ENCODE results near the gene DAPK3.
"Not testable (repeated sequence)": the region's sequence is repeated elsewhere in the genome, so short reads cannot be mapped to it uniquely, and the experiment has no call there.

Gene DAPK3

DNA sequence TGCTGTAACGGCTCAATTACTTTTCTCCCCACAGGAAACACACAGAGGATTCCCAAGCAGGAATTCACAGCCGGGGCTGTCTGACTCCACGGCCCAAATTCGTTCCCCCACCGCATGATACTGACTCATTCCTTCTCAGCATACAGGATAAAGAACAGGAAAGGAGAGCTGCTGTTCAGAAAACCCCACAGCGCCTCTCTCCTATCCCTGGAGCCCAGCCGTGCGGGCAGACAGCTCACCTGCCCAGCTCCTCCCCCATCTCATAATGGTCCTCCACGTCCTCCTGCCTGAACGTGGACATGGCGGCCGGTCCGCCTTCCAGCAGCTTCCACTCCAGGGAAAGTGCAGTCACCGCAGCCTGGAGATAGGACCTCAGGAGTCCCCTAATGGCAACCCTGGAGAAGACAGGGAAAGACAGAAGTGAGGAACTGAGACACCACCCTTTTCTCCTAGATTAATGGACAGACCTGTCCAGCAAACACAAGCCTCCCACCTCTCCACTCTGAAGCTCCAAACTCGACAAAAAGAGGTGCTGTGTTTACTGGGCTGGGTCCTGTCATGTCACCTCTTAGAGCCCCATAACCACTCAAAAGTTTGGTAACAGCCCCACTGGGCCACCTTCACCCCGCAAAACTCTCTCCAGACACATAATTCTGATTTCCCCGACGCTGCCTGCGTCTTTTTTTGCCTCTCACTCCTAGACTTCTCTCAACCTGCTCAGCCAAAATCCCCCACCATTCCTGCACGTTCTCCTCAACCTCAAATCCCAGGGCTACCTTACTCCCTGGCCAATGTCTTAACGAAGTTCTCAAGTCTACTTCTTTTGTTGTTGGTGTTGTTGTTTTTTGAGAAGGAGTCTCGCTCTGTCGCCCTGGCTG, 1.2 kb downstream of the DAPK3 start:
- WGBS (ENCODE audit: extremely low coverage, insufficient coverage, low lambda C conversion rate) = no CpG with 5 or more reads among the region's 23 CpGs
- Histone ChIP-seq H2BK5ac (ENCODE audit: low read length) (peak overlapping the region; percentile 35), H3K56ac (ENCODE audit: low read length) (peak overlapping the region; percentile 96), H2BK15ac (replicated peaks; ENCODE audit: low read depth) (no peak overlapping the region), H4K5ac (ENCODE audit: low read length) (no peak overlapping the region), H3K9ac (ENCODE audit: low read length) (peak overlapping the region; percentile 80), H4K8ac (ENCODE audit: low read depth, low read length) (no peak overlapping the region), H3K4me1 (ENCODE audit: control insufficient read depth, low read depth, low read length) (peaks cover 4% of the 10 kb centered on the region), H3K36me3 (ENCODE audit: control insufficient read depth, insufficient read depth, low read length) (peaks cover 5% of the 10 kb centered on the region), H3K79me2 (ENCODE audit: control insufficient read depth, insufficient read depth, low read length) (peaks cover 41% of the 10 kb centered on the region), H3K18ac (ENCODE audit: low read length) (peak overlapping the region; percentile 39), H3K27me3 (ENCODE audit: insufficient read depth, low read length, poor library complexity) (no peaks in the 10 kb centered on the region), H3K27ac (ENCODE audit: low read depth, low read length) (peak overlapping the region; percentile 88), H2BK120ac (ENCODE audit: low read depth, low read length) (no peak overlapping the region), H3K4ac (ENCODE audit: low read depth, low read length) (no peak overlapping the region), H3K23ac (ENCODE audit: low read length) (no peak overlapping the region), H3K4me3 (ENCODE audit: low read length) (peak overlapping the region; percentile 75), H3K4me2 (ENCODE audit: low read length) (peak overlapping the region; percentile 99), H3K79me1 (ENCODE audit: low read length) (peaks cover 14% of the 10 kb centered on the region), H2AK5ac (ENCODE audit: low read length) (no peak overlapping the region)
- peak; percentile 89 for DNase-seq

DNA sequence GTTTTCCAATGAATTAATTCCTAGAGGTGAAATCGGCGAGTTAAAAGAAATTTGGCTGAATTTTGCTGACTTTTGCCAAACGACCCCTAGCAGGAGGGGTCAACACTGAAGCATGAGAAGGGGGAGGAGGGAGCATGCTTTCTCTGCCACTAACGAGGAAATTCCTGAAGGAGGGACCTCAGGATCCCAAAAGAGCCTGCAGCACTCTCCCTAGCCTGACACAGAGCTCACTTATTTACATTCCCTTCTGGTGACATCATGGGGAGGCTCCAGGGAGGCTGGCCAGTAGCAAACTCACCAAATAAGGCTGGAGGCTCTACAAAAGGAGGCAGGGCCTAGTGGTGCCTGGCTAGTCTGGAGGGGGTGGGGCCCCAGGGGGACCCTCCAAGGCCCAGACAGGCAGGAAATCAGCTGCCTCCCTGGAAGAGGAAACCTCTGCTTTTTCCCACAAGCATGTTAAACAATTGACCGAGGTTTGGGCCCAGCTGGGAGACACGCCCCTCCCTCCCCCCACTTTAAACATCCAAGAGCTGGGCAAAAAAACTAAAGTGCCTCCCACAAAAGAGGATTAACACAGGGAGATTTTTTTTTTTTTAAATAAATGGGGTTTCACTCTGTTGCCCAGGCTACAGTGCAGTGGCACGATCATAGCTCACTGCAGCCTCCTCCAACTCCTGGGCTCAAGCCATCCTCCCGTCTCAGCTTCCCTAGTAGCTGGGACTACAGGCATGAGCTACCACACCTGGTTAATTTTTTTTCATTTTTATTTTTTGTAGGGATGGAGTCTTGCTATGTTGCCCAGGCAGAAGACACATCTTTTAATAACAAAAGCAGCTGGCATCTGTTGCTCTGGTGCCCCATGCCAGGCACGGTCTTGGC, 2.1 kb downstream of the DAPK3 start:
- WGBS (ENCODE audit: extremely low coverage, insufficient coverage, low lambda C conversion rate) = no CpG with 5 or more reads among the region's 9 CpGs
- no peak overlapping the region for H2BK5ac ChIP-seq (ENCODE audit: low read length)
- DNase-seq = peak; percentile 100

DNA sequence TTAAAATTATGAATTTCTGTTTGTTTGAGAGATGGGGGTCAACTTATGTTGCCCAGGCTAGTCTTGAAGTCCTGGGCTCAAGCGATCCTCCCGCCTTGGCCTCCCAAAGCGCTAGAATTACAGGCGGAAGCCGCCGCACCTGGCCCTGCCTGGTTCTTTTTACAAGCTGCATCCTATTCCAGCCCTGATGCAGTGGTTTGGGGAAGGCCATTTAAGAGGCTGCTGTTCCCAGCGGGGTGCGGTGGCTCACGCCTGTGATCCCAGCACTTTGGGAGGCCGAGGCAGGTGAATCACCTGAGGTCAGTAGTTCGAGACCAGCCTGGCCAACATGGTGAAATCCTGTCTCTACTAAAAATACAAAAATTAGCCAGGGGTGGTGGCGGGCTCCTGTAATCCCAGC, 2.9 kb downstream of the DAPK3 start:
- not testable (repeated sequence) for H3K18ac ChIP-seq (ENCODE audit: low read length); H3K4me2 ChIP-seq (ENCODE audit: low read length); H4K5ac ChIP-seq (ENCODE audit: low read length); H2BK5ac ChIP-seq (ENCODE audit: low read length); H4K8ac ChIP-seq (ENCODE audit: low read depth, low read length); H2AK5ac ChIP-seq (ENCODE audit: low read length); H2BK15ac ChIP-seq (replicated peaks; ENCODE audit: low read depth); H3K4ac ChIP-seq (ENCODE audit: low read depth, low read length); H2BK120ac ChIP-seq (ENCODE audit: low read depth, low read length); H3K36me3 ChIP-seq (ENCODE audit: control insufficient read depth, insufficient read depth, low read length); H3K4me1 ChIP-seq (ENCODE audit: control insufficient read depth, low read depth, low read length); H3K9ac ChIP-seq (ENCODE audit: low read length); H3K27me3 ChIP-seq (ENCODE audit: insufficient read depth, low read length, poor library complexity); H3K4me3 ChIP-seq (ENCODE audit: low read length); H3K23ac ChIP-seq (ENCODE audit: low read length); DNase-seq
- Histone ChIP-seq H3K27ac (ENCODE audit: low read depth, low read length) (peak overlapping the region; percentile 67), H3K56ac (ENCODE audit: low read length) (peak overlapping the region; percentile 25), H3K79me1 (ENCODE audit: low read length) (peaks cover 14% of the 10 kb centered on the region), H3K79me2 (ENCODE audit: control insufficient read depth, insufficient read depth, low read length) (peaks cover 41% of the 10 kb centered on the region)
- WGBS (ENCODE audit: extremely low coverage, insufficient coverage, low lambda C conversion rate) = no CpG with 5 or more reads among the region's 12 CpGs

More for the DNA sequence above, 2.1 kb downstream of the DAPK3 start:
- peak overlapping the region; percentile 80 for H3K9ac ChIP-seq (ENCODE audit: low read length)
- H2BK15ac ChIP-seq (replicated peaks; ENCODE audit: low read depth) = no peak overlapping the region
- peaks cover 14% of the 10 kb centered on the region for H3K79me1 ChIP-seq (ENCODE audit: low read length)
- peak overlapping the region; percentile 88 for H3K27ac ChIP-seq (ENCODE audit: low read depth, low read length)
- peak overlapping the region; percentile 69 for H3K56ac ChIP-seq (ENCODE audit: low read length)
- H2BK120ac ChIP-seq (ENCODE audit: low read depth, low read length) = no peak overlapping the region
- no peaks in the 10 kb centered on the region for H3K27me3 ChIP-seq (ENCODE audit: insufficient read depth, low read length, poor library complexity)
- no peak overlapping the region for H3K4me3 ChIP-seq (ENCODE audit: low read length)
- peaks cover 6% of the 10 kb centered on the region for H3K36me3 ChIP-seq (ENCODE audit: control insufficient read depth, insufficient read depth, low read length)
- H2AK5ac ChIP-seq (ENCODE audit: low read length) = no peak overlapping the region
- peak overlapping the region; percentile 39 for H3K18ac ChIP-seq (ENCODE audit: low read length)
- H3K4me1 ChIP-seq (ENCODE audit: control insufficient read depth, low read depth, low read length) = peaks cover 4% of the 10 kb centered on the region
- H4K5ac ChIP-seq (ENCODE audit: low read length) = no peak overlapping the region
- H4K8ac ChIP-seq (ENCODE audit: low read depth, low read length) = no peak overlapping the region
- H3K4ac ChIP-seq (ENCODE audit: low read depth, low read length) = no peak overlapping the region
- H3K4me2 ChIP-seq (ENCODE audit: low read length) = peak overlapping the region; percentile 99
- H3K79me2 ChIP-seq (ENCODE audit: control insufficient read depth, insufficient read depth, low read length) = peaks cover 41% of the 10 kb centered on the region
- no peak overlapping the region for H3K23ac ChIP-seq (ENCODE audit: low read length)

DNA sequence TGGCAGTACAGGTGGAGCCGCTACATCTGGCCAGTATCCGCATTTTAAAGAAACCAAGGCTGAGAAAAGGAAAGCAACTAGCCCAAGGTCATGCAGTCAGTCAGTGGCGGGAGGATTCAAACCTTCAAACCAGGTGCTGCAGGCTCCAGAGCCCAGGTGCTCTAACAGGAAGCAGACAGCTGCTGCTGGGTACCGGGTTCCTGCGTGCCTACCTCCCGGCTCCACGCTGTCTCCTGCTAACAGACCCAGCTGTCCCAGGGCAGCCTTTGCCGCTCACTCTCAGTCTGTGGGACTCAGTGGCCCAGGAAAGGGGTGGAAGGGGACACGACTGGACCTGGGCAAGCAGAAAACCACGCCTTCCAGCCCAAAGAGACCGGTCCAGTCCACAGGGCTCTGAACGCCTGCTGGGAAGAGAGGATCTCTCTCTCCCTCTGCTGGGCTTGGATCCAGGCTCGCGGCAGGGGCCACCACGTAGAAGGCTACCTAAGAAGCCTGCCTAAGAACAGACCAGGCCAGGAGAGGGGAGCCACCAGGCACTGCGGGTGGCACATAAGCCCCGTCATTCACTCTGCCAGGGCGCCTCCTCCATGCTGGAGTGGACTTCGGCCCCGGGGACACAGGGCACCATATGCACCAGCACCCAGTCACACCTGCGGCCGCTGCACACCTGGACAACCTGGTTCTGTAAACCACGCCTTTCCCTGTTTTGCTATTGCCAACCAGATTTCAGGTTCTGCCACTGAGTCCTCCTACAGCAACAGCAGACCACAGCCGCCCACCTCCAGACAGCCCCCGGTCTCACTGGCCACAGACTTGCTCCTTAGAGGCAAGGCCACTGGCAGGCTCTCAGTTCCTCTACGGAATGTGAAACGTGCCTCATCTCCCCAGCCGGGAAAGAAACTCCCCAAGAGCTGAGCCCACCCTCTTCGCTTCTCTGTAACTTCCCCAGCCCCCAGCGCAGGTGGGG, 4.6 kb downstream of the DAPK3 start:
- Histone ChIP-seq H3K79me1 (ENCODE audit: low read length) (peaks cover 14% of the 10 kb centered on the region), H2BK120ac (ENCODE audit: low read depth, low read length) (no peak overlapping the region), H2BK15ac (replicated peaks; ENCODE audit: low read depth) (no peak overlapping the region), H3K79me2 (ENCODE audit: control insufficient read depth, insufficient read depth, low read length) (peaks cover 41% of the 10 kb centered on the region), H2AK5ac (ENCODE audit: low read length) (no peak overlapping the region), H3K18ac (ENCODE audit: low read length) (no peak overlapping the region), H3K4ac (ENCODE audit: low read depth, low read length) (no peak overlapping the region), H3K56ac (ENCODE audit: low read length) (no peak overlapping the region), H4K8ac (ENCODE audit: low read depth, low read length) (no peak overlapping the region), H3K27ac (ENCODE audit: low read depth, low read length) (no peak overlapping the region), H3K4me3 (ENCODE audit: low read length) (no peak overlapping the region), H3K36me3 (ENCODE audit: control insufficient read depth, insufficient read depth, low read length) (peaks cover 6% of the 10 kb centered on the region), H3K27me3 (ENCODE audit: insufficient read depth, low read length, poor library complexity) (no peaks in the 10 kb centered on the region), H3K9ac (ENCODE audit: low read length) (no peak overlapping the region), H3K4me1 (ENCODE audit: control insufficient read depth, low read depth, low read length) (peaks cover 4% of the 10 kb centered on the region), H4K5ac (ENCODE audit: low read length) (no peak overlapping the region), H3K4me2 (ENCODE audit: low read length) (no peak overlapping the region), H3K23ac (ENCODE audit: low read length) (no peak overlapping the region), H2BK5ac (ENCODE audit: low read length) (no peak overlapping the region)
- DNase-seq = no peak
- WGBS (ENCODE audit: extremely low coverage, insufficient coverage, low lambda C conversion rate) = no CpG with 5 or more reads among the region's 30 CpGs

Data from mesendoderm (in vitro differentiated cells).